H9 (cell line): ENCODE data around the gene ZNHIT1. TPM values are rescaled to one million over a fixed set of nuclear protein-coding genes. Genes with fewer than 3 reads are reported as not detected.

Experiments used
- DNase-seq: peaks from one replicate; pipeline ENCODE4 v3.0.0-alpha.2; 2017
- H2AFZ ChIP-seq: one replicate; pipeline ENCODE4 v1.6.1; 2013; ENCODE audit warnings: mild to moderate bottlenecking, low read length, control low read depth, moderate library complexity
- H2AK5ac ChIP-seq: 2 replicates; pipeline ENCODE4 v1.6.1; 2013; ENCODE audit warnings: low read length, control low read depth, mixed read lengths; ENCODE audit not compliant: insufficient read length
- H2BK120ac ChIP-seq: one replicate; pipeline ENCODE4 v1.6.1; 2013; ENCODE audit warnings: low read depth, mild to moderate bottlenecking, low read length, control low read depth, inconsistent platforms; ENCODE audit not compliant: poor library complexity, severe bottlenecking
- H2BK12ac ChIP-seq: 2 replicates; pipeline ENCODE4 v1.6.1; 2013; ENCODE audit warnings: low read length, control low read depth, mixed read lengths, low read depth; ENCODE audit not compliant: insufficient read length
- H2BK15ac ChIP-seq: 2 replicates; pipeline ENCODE4 v1.6.1; 2013; ENCODE audit warnings: low read depth, low read length, control low read depth
- H2BK20ac ChIP-seq: one replicate; pipeline ENCODE4 v1.6.1; 2013; ENCODE audit warnings: low read depth, mild to moderate bottlenecking, low read length, control low read depth, inconsistent platforms; ENCODE audit not compliant: poor library complexity, severe bottlenecking
- H2BK5ac ChIP-seq: 2 replicates; pipeline ENCODE4 v1.6.1; 2013; ENCODE audit warnings: low read length, control low read depth, mixed read lengths; ENCODE audit not compliant: insufficient read length
- H3K14ac ChIP-seq: 2 replicates; pipeline ENCODE4 v1.6.1; 2013; ENCODE audit warnings: low read length, control low read depth; ENCODE audit not compliant: insufficient read depth
- H3K18ac ChIP-seq: 2 replicates; pipeline ENCODE4 v1.6.1; 2013; ENCODE audit warnings: low read depth, mild to moderate bottlenecking, mixed read lengths, low read length, control low read depth; ENCODE audit not compliant: insufficient read length
- H3K23ac ChIP-seq: 2 replicates; pipeline ENCODE4 v1.6.1; 2013; ENCODE audit warnings: low read length, control low read depth, mixed read lengths, low read depth; ENCODE audit not compliant: insufficient read length
- H3K23me2 ChIP-seq: 2 replicates; pipeline ENCODE4 v1.6.1; 2013; ENCODE audit warnings: low read depth, mild to moderate bottlenecking, mixed read lengths, low read length, control low read depth; ENCODE audit not compliant: insufficient read length, poor library complexity, severe bottlenecking
- H3K27ac ChIP-seq: 2 replicates; pipeline ENCODE4 v1.5.1; 2013; ENCODE audit warnings: low read length, control low read depth, mixed read lengths, low read depth; ENCODE audit not compliant: insufficient read length
- H3K27me3 ChIP-seq: 2 replicates; pipeline ENCODE4 v1.6.1; 2013; ENCODE audit warnings: low read length, control low read depth, inconsistent platforms; ENCODE audit not compliant: insufficient read depth
- H3K4ac ChIP-seq: 2 replicates; pipeline ENCODE4 v1.6.1; 2013; ENCODE audit warnings: low read depth, mild to moderate bottlenecking, control low read depth, inconsistent platforms, low read length, moderate library complexity
- H3K4me1 ChIP-seq: 2 replicates; pipeline ENCODE4 v1.6.1; 2013; ENCODE audit warnings: low read length, control low read depth, inconsistent platforms; ENCODE audit not compliant: insufficient read depth
- H3K4me2 ChIP-seq: 2 replicates; pipeline ENCODE4 v1.6.1; 2013; ENCODE audit warnings: low read length, control low read depth, mixed read lengths; ENCODE audit not compliant: insufficient read length, insufficient read depth
- H3K56ac ChIP-seq: 2 replicates; pipeline ENCODE4 v1.6.1; 2013; ENCODE audit warnings: low read depth, mild to moderate bottlenecking, mixed read lengths, low read length, control low read depth; ENCODE audit not compliant: insufficient read length
- H3K79me1 ChIP-seq: 2 replicates; pipeline ENCODE4 v1.6.1; 2013; ENCODE audit warnings: low read depth, mild to moderate bottlenecking, moderate library complexity, low read length, control low read depth, inconsistent platforms; ENCODE audit not compliant: insufficient read depth, poor library complexity, severe bottlenecking
- H3K79me2 ChIP-seq: 2 replicates; pipeline ENCODE4 v1.6.1; 2013; ENCODE audit warnings: low read length, control low read depth, inconsistent platforms; ENCODE audit not compliant: insufficient read depth
- H3K9ac ChIP-seq: 2 replicates; pipeline ENCODE4 v1.6.1; 2013; ENCODE audit warnings: low read length, control low read depth, mixed read lengths; ENCODE audit not compliant: insufficient read length; ENCODE audit errors: extremely low read depth
- H3K9me3 ChIP-seq: one replicate; pipeline ENCODE4 v1.6.1; 2013; ENCODE audit warnings: low read depth, low read length, inconsistent platforms; ENCODE audit not compliant: control insufficient read depth
- H3T11ph ChIP-seq: one replicate; pipeline ENCODE4 v1.6.1; 2013; ENCODE audit warnings: mild to moderate bottlenecking, low read length, control low read depth, inconsistent platforms
- H4K20me1 ChIP-seq: one replicate; pipeline ENCODE4 v1.6.1; 2013; ENCODE audit not compliant: control insufficient read depth, insufficient read length, insufficient read depth
- H4K5ac ChIP-seq: 2 replicates; pipeline ENCODE4 v1.6.1; 2013; ENCODE audit warnings: low read depth, mild to moderate bottlenecking, mixed read lengths, low read length, control low read depth; ENCODE audit not compliant: insufficient read length
- H4K8ac ChIP-seq: replicated peaks from 2 replicates; pipeline ENCODE4 v1.6.1; 2013; ENCODE audit warnings: low read length, control low read depth, mixed read lengths, low read depth; ENCODE audit not compliant: insufficient read length
- H4K91ac ChIP-seq: 2 replicates; pipeline ENCODE4 v1.6.1; 2013; ENCODE audit warnings: low read depth, mild to moderate bottlenecking, moderate library complexity, mixed read lengths, low read length, control low read depth; ENCODE audit not compliant: insufficient read length
- H3K27ac Mint-ChIP-seq, 3 experiments: 2 replicates in 2 of 3; 3 replicates in 1 of 3; pipeline ENCODE4 v1.8.0; 2020 to 2021; ENCODE audit warnings: mixed read lengths in 3 of 3, mild to moderate bottlenecking in 1 of 3, moderate library complexity in 1 of 3
- H3K27me3 Mint-ChIP-seq: 2 replicates; pipeline ENCODE4 v1.8.0; 2021; ENCODE audit warnings: low read depth, mild to moderate bottlenecking, moderate library complexity, mixed read lengths
- H3K36me3 Mint-ChIP-seq, 3 experiments: 2 replicates in 2 of 3; 3 replicates in 1 of 3; pipeline ENCODE4 v1.8.0; 2020 to 2021; ENCODE audit warnings: low read depth in 3 of 3, mixed read lengths in 3 of 3; ENCODE audit not compliant: insufficient read depth in 1 of 3
- H3K4me1 Mint-ChIP-seq, 2 experiments: 2 replicates each; pipeline ENCODE4 v1.8.0; 2020; ENCODE audit warnings: mixed read lengths in 2 of 2
- H3K4me3 Mint-ChIP-seq, 2 experiments: 2 replicates in 1 of 2; 3 replicates in 1 of 2; pipeline ENCODE4 v1.8.0; 2020 to 2021; ENCODE audit warnings: mild to moderate bottlenecking in 2 of 2, mixed read lengths in 2 of 2, moderate library complexity in 1 of 2
- H3K9me3 Mint-ChIP-seq, 2 experiments: 2 replicates in 1 of 2; 3 replicates in 1 of 2; pipeline ENCODE4 v1.8.0; 2020; ENCODE audit warnings: mild to moderate bottlenecking in 2 of 2, mixed read lengths in 2 of 2, moderate library complexity in 1 of 2
- WGBS: extraction: QIAGEN DNeasy Blood & Tissue Kit; methylation state at CpG from one replicate; pipeline ENCODE4 v1.1.7; 2013; ENCODE audit warnings: missing lambda C conversion rate, low lambda C conversion rate, mixed read lengths; ENCODE audit not compliant: insufficient read length; ENCODE audit errors: extremely low coverage; 5-methylcytosine and 5-hydroxymethylcytosine counted together
- total RNA-seq: library from RNA; stranded (reverse); gene quantifications from 2 replicates; pipeline ENCODE4 v1.2.1, GENCODE V29; 2021
- TF ChIP-seq, protein P1 (sequence below): fragments of 200-600 bp; sonication (generic); conservative IDR thresholded peaks from 3 replicates; pipeline ENCODE4 v1.8.0; 2021; ENCODE audit warnings: antibody characterized with exemption, mild to moderate bottlenecking

The ZNHIT1 gene
- total RNA-seq, 1 experiment from 2014 or later = 52.7 TPM

- WGBS = no CpG with 5 or more reads among the region's 33 CpGs
- no peak overlapping the region for H3K9ac ChIP-seq
- no peak overlapping the region for H2BK20ac ChIP-seq
- H2BK120ac ChIP-seq = no peak overlapping the region
- H3K23me2 ChIP-seq = peaks cover 55% of the 10 kb centered on the region
- no peak overlapping the region for H2AK5ac ChIP-seq
- H3K4me1 Mint-ChIP-seq = peaks cover 63 to 76% of the 10 kb centered on the region in 2 experiments
- no peak overlapping the region for H4K91ac ChIP-seq
- H3K27ac Mint-ChIP-seq = no peak overlapping the region
- peaks cover 13% of the 10 kb centered on the region; the same call in 1 of the 2 replicates for H3K4me1 ChIP-seq
- H3K79me1 ChIP-seq = no peaks in the 10 kb centered on the region
- H2BK5ac ChIP-seq = no peak overlapping the region
- no peak overlapping the region for H4K8ac ChIP-seq
- no peaks in the 10 kb centered on the region for H4K20me1 ChIP-seq
- no peak overlapping the region for H3K14ac ChIP-seq
- no peak overlapping the region for H3K23ac ChIP-seq
- no peak overlapping the region for H4K5ac ChIP-seq
- H2BK15ac ChIP-seq = no peak overlapping the region
- H2BK12ac ChIP-seq = no peak overlapping the region
- peak; percentile 81 for DNase-seq
- no peak overlapping the region for H2AFZ ChIP-seq
- TF ChIP-seq, protein P1, sequence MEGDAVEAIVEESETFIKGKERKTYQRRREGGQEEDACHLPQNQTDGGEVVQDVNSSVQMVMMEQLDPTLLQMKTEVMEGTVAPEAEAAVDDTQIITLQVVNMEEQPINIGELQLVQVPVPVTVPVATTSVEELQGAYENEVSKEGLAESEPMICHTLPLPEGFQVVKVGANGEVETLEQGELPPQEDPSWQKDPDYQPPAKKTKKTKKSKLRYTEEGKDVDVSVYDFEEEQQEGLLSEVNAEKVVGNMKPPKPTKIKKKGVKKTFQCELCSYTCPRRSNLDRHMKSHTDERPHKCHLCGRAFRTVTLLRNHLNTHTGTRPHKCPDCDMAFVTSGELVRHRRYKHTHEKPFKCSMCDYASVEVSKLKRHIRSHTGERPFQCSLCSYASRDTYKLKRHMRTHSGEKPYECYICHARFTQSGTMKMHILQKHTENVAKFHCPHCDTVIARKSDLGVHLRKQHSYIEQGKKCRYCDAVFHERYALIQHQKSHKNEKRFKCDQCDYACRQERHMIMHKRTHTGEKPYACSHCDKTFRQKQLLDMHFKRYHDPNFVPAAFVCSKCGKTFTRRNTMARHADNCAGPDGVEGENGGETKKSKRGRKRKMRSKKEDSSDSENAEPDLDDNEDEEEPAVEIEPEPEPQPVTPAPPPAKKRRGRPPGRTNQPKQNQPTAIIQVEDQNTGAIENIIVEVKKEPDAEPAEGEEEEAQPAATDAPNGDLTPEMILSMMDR = peak; percentile 90
- H3K27me3 ChIP-seq = peaks cover 50% of the 10 kb centered on the region
- H3K27ac ChIP-seq = no peak overlapping the region
- peak overlapping the region; percentile 79 to 87 for H3K4me3 Mint-ChIP-seq
- H3K4me2 ChIP-seq = peak overlapping the region; percentile 63
- H3K56ac ChIP-seq = no peak overlapping the region
- peaks cover 96% of the 10 kb centered on the region for H3K27me3 Mint-ChIP-seq
- no peaks in the 10 kb centered on the region for H3K36me3 Mint-ChIP-seq
- no peaks in the 10 kb centered on the region for H3K9me3 ChIP-seq
- no peak overlapping the region for H3K4ac ChIP-seq
- H3K9me3 Mint-ChIP-seq = no peaks in the 10 kb centered on the region; a peak in 2 of 5 replicates
- H3K79me2 ChIP-seq = no peaks in the 10 kb centered on the region
- no peak overlapping the region for H3K18ac ChIP-seq
- H3T11ph ChIP-seq = no peak overlapping the region
Measured at GRCh38 chr7:101169838-101170551, 48.0 kb upstream of the ZNHIT1 start.
